ENCODE measurements around the gene ABCG4.
A peak's percentile ranks its signal among the peaks of the same experiment; 100 is the strongest.

- TF ChIP-seq CTCF (conservative IDR thresholded peaks at IDR 0.05; ENCODE audit: low read depth in 2 of 2): peak; percentile 81 to 87
- TF ChIP-seq JUNB (IDR thresholded peaks at IDR 0.05; ENCODE audit: unreplicated experiment): no peak
- TF ChIP-seq POLR2AphosphoS5 (IDR thresholded peaks at IDR 0.05; ENCODE audit: low read depth): peak; percentile 62
- peak; percentile 7 for TF ChIP-seq REST (IDR thresholded peaks at IDR 0.05; ENCODE audit: unreplicated experiment)
- TF ChIP-seq EZH2 (IDR thresholded peaks at IDR 0.05; ENCODE audit: low read depth, unreplicated experiment): no peak
- TF ChIP-seq EZH2phosphoT487 (IDR thresholded peaks at IDR 0.05; ENCODE audit: unreplicated experiment): no peak
- no peak for TF ChIP-seq ETS1 (IDR thresholded peaks at IDR 0.05)
- no peak for TF ChIP-seq NANOG (IDR thresholded peaks at IDR 0.05; ENCODE audit: borderline replicate concordance)
- TF ChIP-seq CREB1 (CRISPR knock-in tag; IDR thresholded peaks at IDR 0.05; ENCODE audit: low read depth): peak; percentile 87
- no peak for TF ChIP-seq STAT1 (IDR thresholded peaks at IDR 0.05; ENCODE audit: unreplicated experiment)
- TF ChIP-seq ZNF114 (CRISPR knock-in tag; IDR thresholded peaks at IDR 0.05): no peak
- no peak for TF ChIP-seq ZNF331 (CRISPR knock-in tag; IDR thresholded peaks at IDR 0.05; ENCODE audit: low read depth)
- TF ChIP-seq ZNF462 (CRISPR knock-in tag; IDR thresholded peaks at IDR 0.05): no peak
Observed at GRCh38 chr11:119168471-119169281, 19.8 kb downstream of the ABCG4 start, which contains the start of gene NLRX1.

All from GM23338 (cell line).